Keratinocyte (primary cell): ENCODE data around the gene LRIG1. TPM values are rescaled to one million over a fixed set of nuclear protein-coding genes. Genes with fewer than 3 reads are reported as not detected.

ENCODE experiments used
- DNase-seq: peaks from one replicate; pipeline ENCODE4 v3.0.0-alpha.2; 2011; ENCODE audit warnings: low read depth, missing footprints, low spot score
- FAIRE-seq: peaks from 2 replicates; lab custom pipeline; 2011; peaks lifted over from hg19 to GRCh38; lab: Jason Lieb, UNC
- H2AFZ ChIP-seq: 2 replicates; pipeline ENCODE4 v1.6.0; 2012; ENCODE audit warnings: low read length, control low read depth, inconsistent platforms; ENCODE audit not compliant: control insufficient read depth
- H3K27ac ChIP-seq: 2 replicates; pipeline ENCODE4 v1.5.1; 2011; ENCODE audit warnings: low read length; ENCODE audit not compliant: control insufficient read depth, insufficient read depth
- H3K27me3 ChIP-seq: 3 replicates; pipeline ENCODE4 v1.6.0; 2011; ENCODE audit warnings: low read length; ENCODE audit not compliant: control insufficient read depth, insufficient read depth; ENCODE audit errors: extremely low read depth
- H3K36me3 ChIP-seq, 2 experiments: 2 replicates in 1 of 2; 3 replicates in 1 of 2; pipeline ENCODE4 v1.5.1; 2011; ENCODE audit warnings: low read length in 2 of 2, mild to moderate bottlenecking in 1 of 2; ENCODE audit not compliant: control insufficient read depth in 2 of 2, insufficient read depth in 2 of 2; ENCODE audit errors: extremely low read depth in 1 of 2
- H3K4me1 ChIP-seq: 3 replicates; pipeline ENCODE4 v1.5.1; 2011; ENCODE audit warnings: low read length; ENCODE audit not compliant: control insufficient read depth, insufficient read depth; ENCODE audit errors: extremely low read depth
- H3K4me2 ChIP-seq: 3 replicates; pipeline ENCODE4 v1.6.0; 2011; ENCODE audit warnings: low read depth, low read length; ENCODE audit not compliant: control insufficient read depth, insufficient read depth; ENCODE audit errors: extremely low read depth
- H3K4me3 ChIP-seq, 3 experiments: fragments of 200-600 bp in 1 of 3; sonication (generic) in 1 of 3; 2 replicates in 2 of 3; 3 replicates in 1 of 3; pipeline ENCODE4 v1.5.1; 2011 to 2016; ENCODE audit warnings: low read length in 3 of 3, mild to moderate bottlenecking in 3 of 3, control low read depth in 2 of 3, inconsistent platforms in 1 of 3, low read depth in 1 of 3, mixed read lengths in 1 of 3, mixed run types in 1 of 3, moderate library complexity in 1 of 3; ENCODE audit not compliant: control insufficient read depth in 2 of 3, insufficient read depth in 2 of 3; ENCODE audit errors: extremely low read depth in 1 of 3
- H3K79me2 ChIP-seq: 2 replicates; pipeline ENCODE4 v1.6.0; 2012; ENCODE audit warnings: low read length; ENCODE audit not compliant: control insufficient read depth, insufficient read depth
- H3K9ac ChIP-seq: 3 replicates; pipeline ENCODE4 v1.6.0; 2011; ENCODE audit warnings: low read length; ENCODE audit not compliant: control insufficient read depth, insufficient read depth; ENCODE audit errors: extremely low read depth
- H3K9me1 ChIP-seq: 3 replicates; pipeline ENCODE4 v1.6.0; 2011; ENCODE audit warnings: low read length; ENCODE audit not compliant: control insufficient read depth, insufficient read depth; ENCODE audit errors: extremely low read depth
- H3K9me3 ChIP-seq: 2 replicates; pipeline ENCODE4 v1.5.1; 2012; ENCODE audit warnings: low read depth, low read length; ENCODE audit not compliant: control insufficient read depth
- H4K20me1 ChIP-seq: 3 replicates; pipeline ENCODE4 v1.6.0; 2011; ENCODE audit warnings: low read length; ENCODE audit not compliant: control insufficient read depth, insufficient read depth; ENCODE audit errors: extremely low read depth
- CTCF ChIP-seq, 3 experiments: IDR thresholded peaks in 1 of 3; conservative IDR thresholded peaks in 1 of 3; optimal IDR thresholded peaks in 1 of 3; 2 replicates in 2 of 3; 3 replicates in 1 of 3; pipeline versions ENCODE3 to v1.5.1; 2011; ENCODE audit warnings: low read length in 3 of 3, mild to moderate bottlenecking in 3 of 3, moderate library complexity in 2 of 3, control low read depth in 1 of 3, inconsistent platforms in 1 of 3; ENCODE audit not compliant: insufficient read depth in 2 of 3; ENCODE audit errors: extremely low read depth in 1 of 3
- EZH2 ChIP-seq: IDR thresholded peaks from one replicate; pipeline ENCODE4 v1.6.1; 2012; ENCODE audit warnings: inconsistent platforms, mild to moderate bottlenecking, low read length, moderate library complexity
- dilution Hi-C: fragments of 300-500 bp; cut with MboI; formaldehyde crosslinking; loops from one replicate; pipeline ENCODE4 v1.7.0; 2020; ENCODE audit warnings: low sequenced_read_pairs; ENCODE audit not compliant: extremely low pct_ligation_motif_present
- polyA plus RNA-seq, 5 experiments: library from polyadenylated mRNA; depleted of rRNA in 3 of 5; stranded (reverse) in 3 of 5; stranded (forward) in 1 of 5; unstranded in 1 of 5; fragments of >200 nt; gene quantifications; 1 replicate in 1 of 5; 2 replicates in 3 of 5; 3 replicates in 1 of 5; pipeline versions ENCODE4 v1.2.1 to v1.2.3, GENCODE V29; 2011 to 2012; ENCODE audit warnings: missing spikeins in 2 of 5, low read depth in 1 of 5, low replicate concordance in 1 of 5

The LRIG1 gene
- polyA plus RNA-seq, 1 donor (not counting 4 experiments of a cell fraction or from before 2014, with no cell fraction given), result 17.2 TPM

GRCh38 chr3:66484106-66484844 lies 16.5 kb downstream of the LRIG1 start:
- no peak overlapping the region for H3K9ac ChIP-seq
- H3K4me2 ChIP-seq, result no peak overlapping the region
- dilution Hi-C loops, result no loop called here
- H3K4me3 ChIP-seq, result no peak overlapping the region
- no peak for FAIRE-seq
- peaks cover 4% of the 10 kb centered on the region for H3K4me1 ChIP-seq
- H3K36me3 ChIP-seq, result no peaks in the 10 kb centered on the region
- no peaks in the 10 kb centered on the region for H4K20me1 ChIP-seq
- no peaks in the 10 kb centered on the region for H3K27me3 ChIP-seq
- H2AFZ ChIP-seq, result no peak overlapping the region
- H3K79me2 ChIP-seq, result peaks cover 49% of the 10 kb centered on the region
- H3K9me3 ChIP-seq, result no peaks in the 10 kb centered on the region
- no peaks in the 10 kb centered on the region for H3K9me1 ChIP-seq
- no peak overlapping the region for H3K27ac ChIP-seq
- no peak for DNase-seq
- no peak for TF ChIP-seq CTCF (optimal IDR thresholded peaks at IDR 0.05 in 1 of 3, IDR thresholded peaks at IDR 0.05 in 1 of 3, conservative IDR thresholded peaks at IDR 0.05 in 1 of 3; ENCODE audit: extremely low read depth in 1 of 3, insufficient read depth in 2 of 3, low read length in 3 of 3)
- TF ChIP-seq EZH2, result no peak

GRCh38 chr3:66483409-66483906 lies 17.4 kb downstream of the LRIG1 start:
- H4K20me1 ChIP-seq, result no peaks in the 10 kb centered on the region
- no peaks in the 10 kb centered on the region for H3K27me3 ChIP-seq
- dilution Hi-C loops, result no loop called here
- H2AFZ ChIP-seq, result no peak overlapping the region
- FAIRE-seq (no peak), DNase-seq (no peak)
- H3K9me1 ChIP-seq, result no peaks in the 10 kb centered on the region
- no peak for TF ChIP-seq EZH2
- TF ChIP-seq CTCF (optimal IDR thresholded peaks at IDR 0.05 in 1 of 3, IDR thresholded peaks at IDR 0.05 in 1 of 3, conservative IDR thresholded peaks at IDR 0.05 in 1 of 3; ENCODE audit: extremely low read depth in 1 of 3, insufficient read depth in 2 of 3, low read length in 3 of 3), result no peak
- H3K9me3 ChIP-seq, result no peaks in the 10 kb centered on the region
- no peak overlapping the region for H3K4me2 ChIP-seq
- no peak overlapping the region for H3K4me3 ChIP-seq
- H3K36me3 ChIP-seq, result no peaks in the 10 kb centered on the region
- H3K4me1 ChIP-seq, result peaks cover 4% of the 10 kb centered on the region
- no peak overlapping the region for H3K27ac ChIP-seq
- no peak overlapping the region for H3K9ac ChIP-seq
- H3K79me2 ChIP-seq, result peaks cover 50% of the 10 kb centered on the region
